GM23338 (cell line): ENCODE measurements around the gene SLC4A4. TPM values are rescaled to one million over a fixed set of nuclear protein-coding genes. Genes with fewer than 3 reads are reported as not detected.
A peak's percentile ranks its signal among the peaks of the same experiment; 100 is the strongest.

Experiments used
- ATAC-seq: fragments of 200-7000 bp; cut with Tn5 transposase; 3 replicates; pipeline ENCODE4 v1.9.1; 2020
- DNase-seq: peaks from one replicate; pipeline ENCODE4 v3.0.0-alpha.2; 2015; ENCODE audit warnings: low spot score
- H2AFZ ChIP-seq: fragments of 200-600 bp; sonication (generic); 2 replicates; pipeline ENCODE4 v1.8.0; 2016; ENCODE audit warnings: antibody characterized with exemption, mild to moderate bottlenecking, moderate library complexity
- H3F3A ChIP-seq: fragments of 200-600 bp; sonication (generic); replicated peaks from 2 replicates; pipeline ENCODE4 v1.8.0; 2017; ENCODE audit warnings: antibody characterized with exemption, mixed run types, low read depth
- H3K27ac ChIP-seq: fragments of 200-600 bp; sonication (generic); 2 replicates; pipeline ENCODE4 v1.6.1; 2016; ENCODE audit warnings: low read depth
- H3K27me3 ChIP-seq: fragments of 200-600 bp; sonication (generic); 2 replicates; pipeline ENCODE4 v1.8.0; 2016; ENCODE audit warnings: mild to moderate bottlenecking, mixed run types, moderate library complexity; ENCODE audit not compliant: insufficient read depth
- H3K36me3 ChIP-seq: fragments of 200-600 bp; sonication (generic); 2 replicates; pipeline ENCODE4 v1.8.0; 2016; ENCODE audit warnings: mild to moderate bottlenecking; ENCODE audit not compliant: insufficient read depth
- H3K4me1 ChIP-seq: fragments of 200-600 bp; sonication (generic); 2 replicates; pipeline ENCODE4 v1.8.0; 2016; ENCODE audit warnings: mild to moderate bottlenecking, moderate library complexity; ENCODE audit not compliant: insufficient read depth
- H3K4me2 ChIP-seq: fragments of 200-600 bp; sonication (generic); 2 replicates; pipeline ENCODE4 v1.7.1; 2017; ENCODE audit warnings: mixed run types
- H3K4me3 ChIP-seq: fragments of 200-600 bp; sonication (generic); 2 replicates; pipeline ENCODE4 v1.6.1; 2016; ENCODE audit warnings: mixed run types
- H3K79me2 ChIP-seq: fragments of 200-600 bp; sonication (generic); replicated peaks from 2 replicates; pipeline ENCODE4 v1.8.0; 2017; ENCODE audit warnings: mild to moderate bottlenecking; ENCODE audit not compliant: insufficient read depth
- H3K9me2 ChIP-seq: fragments of 200-600 bp; sonication (generic); 2 replicates; pipeline ENCODE4 v1.8.0; 2017; ENCODE audit not compliant: insufficient read depth
- H4K20me1 ChIP-seq: fragments of 200-600 bp; sonication (generic); replicated peaks from 2 replicates; pipeline ENCODE4 v1.8.0; 2017; ENCODE audit warnings: mild to moderate bottlenecking; ENCODE audit not compliant: insufficient read depth
- H3K27ac Mint-ChIP-seq: 2 replicates; pipeline ENCODE4 v1.8.0; 2020; ENCODE audit warnings: inconsistent platforms, mild to moderate bottlenecking, moderate library complexity, mixed read lengths
- H3K27me3 Mint-ChIP-seq: 3 replicates; pipeline ENCODE4 v1.8.0; 2022; ENCODE audit warnings: low read depth, mild to moderate bottlenecking, moderate library complexity, mixed read lengths, inconsistent platforms; ENCODE audit not compliant: insufficient read depth, poor library complexity
- H3K36me3 Mint-ChIP-seq: 3 replicates; pipeline ENCODE4 v1.8.0; 2021; ENCODE audit warnings: low read depth, mild to moderate bottlenecking, inconsistent platforms, moderate library complexity, mixed read lengths
- H3K4me1 Mint-ChIP-seq: 3 replicates; pipeline ENCODE4 v1.8.0; 2020; ENCODE audit warnings: mild to moderate bottlenecking, inconsistent platforms, mixed read lengths
- H3K4me3 Mint-ChIP-seq: 3 replicates; pipeline ENCODE4 v1.8.0; 2021; ENCODE audit warnings: moderate library complexity, mild to moderate bottlenecking, inconsistent platforms, mixed read lengths
- H3K9me3 Mint-ChIP-seq: 3 replicates; pipeline ENCODE4 v1.8.0; 2020; ENCODE audit warnings: moderate library complexity, mild to moderate bottlenecking, inconsistent platforms, mixed read lengths
- CREB1 ChIP-seq: fragments of 250-450 bp; sonication (Bioruptor Pico); IDR thresholded peaks from 2 replicates; pipeline ENCODE4 v1.5.0; 2020; ENCODE audit warnings: low read depth, mild to moderate bottlenecking, moderate library complexity
- ETS1 ChIP-seq: IDR thresholded peaks from 2 replicates; pipeline ENCODE4 v1.6.1; 2016; ENCODE audit warnings: antibody characterized with exemption
- EZH2 ChIP-seq: fragments of 200-600 bp; sonication (generic); IDR thresholded peaks from one replicate; pipeline ENCODE4 v1.8.0; 2017; ENCODE audit warnings: antibody characterized with exemption, mild to moderate bottlenecking, low read depth; ENCODE audit not compliant: unreplicated experiment
- POLR2AphosphoS5 ChIP-seq: IDR thresholded peaks from 2 replicates; pipeline ENCODE4 v1.6.1; 2016; ENCODE audit warnings: antibody characterized with exemption, low read depth
- ZNF462 ChIP-seq: fragments of 250-450 bp; sonication (Bioruptor Pico); IDR thresholded peaks from 2 replicates; pipeline ENCODE4 v1.5.0; 2020; ENCODE audit warnings: mild to moderate bottlenecking, moderate library complexity
- polyA plus RNA-seq: library from polyadenylated mRNA; unstranded; fragments of >200 nt; fragmentation: Nextera tagmentation; extraction: Ambion mirVana; gene quantifications from 2 replicates; pipeline ENCODE4 v1.2.1, GENCODE V29; 2016
- total RNA-seq: library from RNA; depleted of rRNA; stranded (reverse); fragments of >200 nt; shearing (Covaris generic); gene quantifications from 2 replicates; pipeline ENCODE4 v1.2.3, GENCODE V29; 2014

Gene SLC4A4
- total and polyA plus RNA-seq, 2 experiments from 2014 or later: 1.0 to 1.5 TPM

- TF ChIP-seq ZNF462 (CRISPR knock-in tag) (no peak), EZH2 (no peak), CREB1 (no peak), ETS1 (no peak)
These were observed 91.8 kb downstream of the SLC4A4 start (continued) for GRCh38 chr4:71430609-71431008.

- DNase-seq (no peak), ATAC-seq (peak; percentile 35; the same call in 1 of the 3 replicates)
- Histone ChIP-seq H3K4me2 (no peak overlapping the region), H3K36me3 (no peaks in the 10 kb centered on the region), H3K9me2 (no peaks in the 10 kb centered on the region; the same call in 1 of the 2 replicates), H3K4me1 (peaks cover 4% of the 10 kb centered on the region; the same call in 1 of the 2 replicates), H3K4me3 (no peak overlapping the region), H3K79me2 (no peaks in the 10 kb centered on the region), H3K27ac (no peak overlapping the region), H2AFZ (no peak overlapping the region), H3F3A (no peaks in the 10 kb centered on the region), H4K20me1 (no peaks in the 10 kb centered on the region), H3K27me3 (no peaks in the 10 kb centered on the region)
- Mint-ChIP-seq H3K4me1 (peaks cover 6% of the 10 kb centered on the region; the same call in 2 of the 3 replicates), H3K27me3 (no peaks in the 10 kb centered on the region), H3K4me3 (no peak overlapping the region), H3K9me3 (peaks cover 2% of the 10 kb centered on the region; the same call in 2 of the 3 replicates), H3K27ac (0 out of 2 replicates have a peak overlapping the region, but pooled peaks have one; percentile 48), H3K36me3 (no peaks in the 10 kb centered on the region)
- TF ChIP-seq CREB1 (no peak), ZNF462 (CRISPR knock-in tag) (no peak), ETS1 (no peak), POLR2AphosphoS5 (no peak)
These were observed 101.8 kb downstream of the SLC4A4 start for GRCh38 chr4:71440612-71441011.
